Skeletal muscle cell (primary cell): ENCODE data around the gene ZP1.
"Not testable (repeated sequence)": the region's sequence is repeated elsewhere in the genome, so short reads cannot be mapped to it uniquely, and the experiment has no call there.

Experiments used
- DNase-seq: peaks from one replicate; pipeline ENCODE4 v3.0.0-alpha.2; 2010; ENCODE audit warnings: low read depth
- H3K4me3 ChIP-seq: 2 replicates; pipeline ENCODE4 v1.5.1; 2011; ENCODE audit warnings: low read depth, mild to moderate bottlenecking, control low read depth, low read length, moderate library complexity

ZP1 gene

DNA sequence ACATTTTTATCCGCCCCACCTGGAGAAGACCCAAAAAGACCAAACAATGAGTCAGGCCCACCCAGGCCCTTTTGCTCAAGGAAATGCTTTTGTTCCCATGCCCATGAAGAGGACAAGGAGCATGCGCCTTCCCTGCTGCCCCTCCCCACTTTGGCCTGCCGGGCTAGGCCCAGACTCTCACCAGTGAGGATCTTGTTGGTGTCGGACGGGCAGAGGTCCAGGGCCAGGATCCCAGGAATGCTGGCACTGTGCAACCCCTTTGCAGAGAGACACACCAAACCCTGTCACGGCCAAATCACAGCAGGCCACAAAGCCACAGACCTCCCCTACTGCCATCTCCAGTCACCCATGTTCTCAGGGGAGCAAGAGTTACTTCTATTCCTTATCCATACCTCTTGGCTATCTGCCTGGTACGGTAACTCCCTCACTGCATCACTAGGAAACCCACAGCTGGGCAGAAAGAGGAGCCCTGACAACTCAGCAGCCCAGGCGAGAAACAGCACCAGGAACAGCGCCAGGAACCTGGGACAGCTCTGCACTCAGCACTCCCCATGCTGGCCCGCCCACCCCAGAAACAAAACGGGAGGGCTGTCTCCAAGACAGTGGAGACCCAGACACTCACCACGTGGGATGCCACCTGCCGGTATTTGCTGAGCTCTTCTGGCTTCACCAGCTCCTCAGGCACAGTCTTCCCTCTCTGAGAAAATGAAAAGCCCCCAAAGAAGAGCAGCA lies 33.5 kb downstream of the ZP1 start:
- H3K4me3 ChIP-seq, result no peak overlapping the region
- no peak for DNase-seq

DNA sequence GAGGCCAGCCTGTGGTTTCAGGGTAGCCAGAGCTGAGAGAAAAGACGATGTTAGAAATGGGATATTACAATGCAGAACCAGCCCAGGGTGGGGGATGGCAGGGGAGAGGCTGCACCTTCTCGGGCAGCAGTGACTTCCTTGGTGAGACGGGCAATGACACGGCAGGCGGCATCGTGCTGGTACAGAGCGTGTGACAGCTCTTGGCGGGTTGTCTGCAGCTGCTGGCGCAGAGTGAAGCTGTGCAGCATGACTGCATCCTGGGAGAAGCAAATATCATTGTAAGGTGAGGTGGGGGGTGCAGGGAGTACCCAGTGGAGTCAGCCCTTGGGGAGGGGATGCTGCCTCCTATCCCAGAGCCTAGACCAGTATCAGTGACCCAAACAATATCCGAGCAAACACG lies 35.3 kb downstream of the ZP1 start:
- DNase-seq, result no peak
- no peak overlapping the region for H3K4me3 ChIP-seq

DNA sequence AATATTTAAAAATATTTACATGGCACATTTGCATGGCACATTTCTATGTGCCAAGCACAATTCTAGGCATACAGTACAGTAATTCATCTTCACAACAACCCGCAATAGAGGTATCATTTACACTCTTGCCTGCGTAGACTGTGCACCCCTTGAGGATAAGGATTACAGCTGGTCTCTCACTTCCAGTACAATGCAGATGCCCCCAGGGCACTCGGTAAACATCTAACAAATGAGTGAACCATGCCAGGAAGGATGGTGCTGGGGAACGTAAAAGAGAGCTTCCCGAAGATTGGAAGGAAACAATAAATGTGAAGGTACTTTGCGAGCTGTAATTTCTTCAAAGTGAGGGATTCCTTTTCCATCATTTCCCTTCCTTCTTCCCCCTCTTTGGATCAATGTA lies 37.7 kb downstream of the ZP1 start:
- H3K4me3 ChIP-seq, result peak overlapping the region; percentile 92
- no peak for DNase-seq

DNA sequence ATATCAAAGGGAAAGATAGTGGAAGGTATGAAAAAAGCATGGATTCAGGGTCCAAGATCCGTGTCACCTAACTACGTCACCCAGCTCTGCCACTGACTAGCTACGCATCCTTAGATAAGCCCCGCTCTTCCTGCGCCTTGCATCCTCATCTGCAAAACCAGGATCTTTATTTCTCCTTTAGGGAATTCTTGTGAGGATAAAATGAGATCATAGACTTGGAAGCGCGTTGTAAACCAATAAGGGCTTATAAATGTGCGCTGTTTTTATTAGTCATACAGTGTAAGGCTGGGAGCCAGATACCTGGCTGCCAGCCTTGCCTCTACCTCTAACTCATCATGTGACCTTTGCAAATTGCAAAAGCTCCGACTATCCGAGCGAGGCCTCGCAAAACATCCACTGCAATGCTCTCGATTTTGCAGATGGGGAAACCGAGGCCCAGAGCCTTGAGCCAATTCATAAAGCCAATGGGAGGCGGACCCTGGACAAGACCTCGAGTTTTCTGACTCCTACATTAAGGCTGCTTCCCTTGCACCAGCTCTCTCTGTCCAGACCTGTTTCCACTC lies 38.3 kb downstream of the ZP1 start:
- DNase-seq, result peak; percentile 14
- peak overlapping the region; percentile 92 for H3K4me3 ChIP-seq

DNA sequence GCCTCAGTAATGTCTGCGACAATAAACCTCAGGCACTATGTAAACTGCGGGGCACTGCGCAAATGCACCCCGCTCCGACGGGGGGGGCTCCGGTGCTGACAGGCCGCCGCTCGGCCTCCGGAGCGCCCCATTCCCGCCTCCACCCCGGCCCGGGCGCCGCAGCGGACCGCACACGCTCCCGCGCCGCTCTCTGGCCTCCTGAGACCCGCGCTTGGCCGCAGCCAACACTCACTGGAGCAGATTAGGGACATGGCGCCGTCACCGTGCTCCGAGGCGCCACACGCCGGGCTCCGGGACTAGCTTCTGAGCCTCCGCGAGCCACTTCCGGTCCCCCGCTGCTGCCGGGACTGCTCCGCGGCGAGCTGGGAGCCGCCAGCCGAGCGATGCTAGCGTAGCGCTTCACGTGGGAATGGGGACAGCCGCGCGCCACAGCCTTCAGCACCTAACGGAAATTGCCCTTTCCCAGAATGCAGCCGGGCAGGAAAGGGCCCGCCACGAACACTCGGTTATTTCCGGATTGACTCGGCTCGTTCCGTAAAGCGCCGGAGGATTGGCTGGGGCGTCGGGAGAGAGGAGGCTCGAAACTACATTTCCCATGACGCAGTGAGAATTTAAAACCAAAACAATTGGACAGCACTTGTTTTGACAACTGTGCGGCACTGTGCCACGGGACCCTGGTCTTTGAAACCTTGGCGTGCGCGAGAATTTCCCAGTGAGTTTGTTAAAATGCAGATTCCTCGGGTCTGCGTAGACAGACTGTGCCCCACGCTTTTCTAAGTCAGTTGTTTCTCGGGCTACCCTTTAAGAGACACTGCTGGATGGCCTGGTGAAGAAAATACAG lies 39.0 kb downstream of the ZP1 start, which contains the start of gene PRPF19:
PRPF19 (minus strand) TSS at position 454 of the 841 bp plus-strand sequence; CDS start at position 251, 203 bp downstream.
- peak within 1 kb of the TSS; percentile 92 for H3K4me3 ChIP-seq
- peak; percentile 73 for DNase-seq

DNA sequence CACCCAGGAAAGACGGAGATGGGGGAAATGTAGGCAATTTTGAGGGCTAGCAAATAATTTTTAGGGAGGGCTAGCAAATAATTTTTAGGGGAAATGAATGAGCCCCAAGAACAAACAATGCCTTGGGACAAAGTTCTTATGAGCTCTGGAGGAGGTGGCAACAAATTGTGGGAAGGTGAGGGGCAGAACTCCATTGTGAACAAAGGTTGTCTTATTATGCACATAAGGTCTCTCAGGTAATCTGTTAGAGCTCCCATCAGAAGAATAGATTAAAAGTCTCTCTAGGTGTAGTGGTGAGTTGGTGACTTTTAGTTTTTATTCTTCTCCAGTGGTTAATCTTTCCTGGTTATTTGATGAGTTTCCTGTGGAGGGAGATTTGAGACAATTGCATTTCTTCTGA lies 41.5 kb downstream of the ZP1 start:
- H3K4me3 ChIP-seq, result no peak overlapping the region
- DNase-seq, result no peak

DNA sequence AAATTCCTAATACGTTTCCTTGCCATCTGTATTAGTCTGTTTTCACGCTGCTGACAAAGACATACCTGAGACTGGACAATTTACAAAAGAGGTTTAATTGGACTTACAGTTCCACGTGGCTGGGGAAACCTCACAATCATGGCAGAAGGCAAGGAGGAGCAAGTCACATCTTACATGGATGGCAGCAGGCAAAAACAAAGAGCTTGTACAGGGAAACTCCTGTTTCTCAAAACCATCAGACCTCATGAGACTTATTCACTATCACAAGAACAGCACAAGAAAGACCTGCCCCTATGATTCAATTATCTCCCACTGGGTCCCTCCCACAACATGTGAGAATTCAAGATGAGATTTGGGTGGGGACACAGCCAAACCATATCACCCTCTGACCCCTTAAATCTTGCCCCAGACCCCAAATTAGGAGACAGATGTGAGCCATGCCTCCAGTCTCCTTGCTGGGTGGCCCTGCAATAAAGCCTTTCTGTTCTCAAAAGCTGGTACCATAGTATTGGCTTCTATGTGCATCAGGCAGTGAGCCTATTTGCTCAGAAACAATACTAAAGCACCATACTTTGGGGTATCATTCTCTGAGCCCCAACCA lies 42.4 kb downstream of the ZP1 start:
- DNase-seq, H3K4me3 ChIP-seq: not testable (repeated sequence)

DNA sequence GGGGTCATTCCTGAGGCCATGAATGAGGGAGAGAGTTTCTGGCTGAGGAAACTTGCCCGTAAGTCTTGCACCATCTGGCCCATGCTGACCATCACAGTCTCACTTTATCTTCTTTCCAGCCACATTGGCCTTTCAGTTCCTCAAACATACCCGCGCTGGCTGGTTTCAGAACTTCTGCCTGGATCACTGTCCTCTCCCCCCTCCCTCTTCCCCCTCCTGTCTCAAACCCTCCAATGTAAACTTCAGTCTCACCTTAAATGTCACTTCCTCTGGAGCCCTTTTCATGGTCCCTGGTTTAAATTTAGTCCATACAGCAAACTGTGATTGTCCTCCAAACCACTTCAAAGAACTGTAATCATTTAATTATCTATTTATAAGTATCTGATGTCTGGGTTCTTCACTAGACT lies 42.9 kb downstream of the ZP1 start:
- no peak overlapping the region for H3K4me3 ChIP-seq
- DNase-seq, result no peak

DNA sequence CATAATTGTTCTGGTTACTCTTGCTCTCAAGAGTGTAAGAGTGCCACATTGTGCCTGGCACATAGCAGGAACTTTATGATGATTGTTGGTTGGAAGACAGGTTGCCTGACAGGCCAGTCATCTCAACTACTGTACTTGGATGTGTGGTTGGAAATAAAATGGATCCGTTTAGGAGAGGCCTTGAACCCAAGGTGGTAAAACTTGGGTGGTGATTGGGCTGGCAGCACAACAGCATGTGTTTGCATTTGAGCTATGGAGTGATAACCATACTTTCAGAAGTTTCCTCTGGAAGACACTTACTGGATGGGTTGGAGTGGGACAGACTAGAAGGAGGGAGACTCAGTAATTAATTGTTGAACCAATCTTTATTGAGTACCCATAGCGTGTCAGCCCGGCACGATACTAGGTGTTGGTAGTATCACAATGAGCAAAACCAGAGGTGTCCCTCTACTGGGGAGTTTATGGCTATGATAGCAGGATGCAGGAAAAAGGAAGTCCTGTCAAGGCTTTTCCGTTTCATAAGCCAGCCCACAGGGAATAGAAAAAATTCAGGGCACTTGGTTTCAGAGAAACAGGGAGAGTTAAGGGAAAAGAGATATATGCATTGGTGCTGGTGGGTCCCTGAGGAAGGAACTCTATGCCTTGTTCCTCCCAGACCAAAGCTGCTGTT lies 43.5 kb downstream of the ZP1 start:
- no peak for DNase-seq
- no peak overlapping the region for H3K4me3 ChIP-seq

DNA sequence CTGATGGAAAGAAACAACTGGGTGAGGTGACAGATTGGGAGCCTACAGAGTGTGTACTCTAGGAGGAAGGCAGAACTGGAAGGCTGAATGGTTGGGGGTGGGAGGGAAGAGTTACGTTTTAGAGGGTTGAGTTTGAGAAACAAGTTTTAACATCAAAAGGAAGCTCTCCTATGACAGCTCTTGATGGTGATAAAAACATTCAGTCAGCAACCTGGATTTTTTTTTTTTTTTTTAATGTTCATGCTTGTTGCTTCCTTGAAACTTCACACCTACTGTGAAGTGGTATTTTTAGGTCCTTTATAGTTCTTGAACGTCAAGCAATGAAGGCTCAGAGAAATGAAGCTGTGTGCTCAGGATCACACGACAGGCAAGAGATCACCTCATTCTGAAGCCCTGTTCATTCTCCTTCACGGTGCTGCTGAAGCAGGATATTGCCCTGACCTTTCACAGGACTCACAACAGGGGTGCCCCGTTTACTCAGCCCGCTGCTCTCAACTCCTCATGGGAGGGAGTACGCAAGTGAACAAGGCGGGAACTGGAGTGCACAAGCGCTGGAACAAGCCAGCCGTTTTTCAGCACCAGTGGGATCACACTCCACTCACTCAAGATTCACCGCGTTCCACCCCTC lies 45.0 kb downstream of the ZP1 start:
- no peak for DNase-seq
- no peak overlapping the region for H3K4me3 ChIP-seq

DNA sequence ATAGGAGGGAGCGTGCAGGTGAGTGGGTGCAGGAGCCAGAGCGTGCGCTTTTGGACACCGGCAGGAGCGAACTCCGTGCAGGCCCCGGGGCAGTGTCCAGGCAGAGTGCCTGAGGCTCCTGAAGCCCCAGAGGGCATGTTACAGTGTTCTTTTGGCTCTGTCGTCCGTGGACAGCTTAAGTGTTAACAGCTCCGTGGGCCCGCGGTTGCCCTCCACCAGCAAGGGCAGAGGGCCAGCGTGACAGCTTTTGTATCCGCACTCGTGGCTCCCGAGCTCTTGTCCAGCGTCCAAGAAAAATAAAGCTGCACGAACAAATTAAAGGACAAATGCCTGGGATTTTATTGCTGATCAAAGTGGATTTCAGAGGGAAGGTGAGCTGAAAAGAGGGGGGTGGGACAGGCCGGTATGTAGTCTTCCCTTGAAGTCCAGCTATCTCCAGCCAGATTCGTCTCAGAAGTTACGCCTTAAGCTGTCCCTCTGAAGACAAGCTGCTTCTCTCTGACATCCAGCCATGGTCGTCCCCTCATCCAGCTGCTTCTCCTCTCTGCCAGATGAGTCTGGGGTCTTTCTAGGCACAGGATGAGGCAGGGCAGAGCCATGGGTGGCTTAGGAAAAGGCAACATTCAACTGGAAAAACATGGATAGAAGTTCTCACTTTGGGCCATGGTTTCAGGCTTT lies 45.6 kb downstream of the ZP1 start:
- no peak for DNase-seq
- H3K4me3 ChIP-seq, result no peak overlapping the region

DNA sequence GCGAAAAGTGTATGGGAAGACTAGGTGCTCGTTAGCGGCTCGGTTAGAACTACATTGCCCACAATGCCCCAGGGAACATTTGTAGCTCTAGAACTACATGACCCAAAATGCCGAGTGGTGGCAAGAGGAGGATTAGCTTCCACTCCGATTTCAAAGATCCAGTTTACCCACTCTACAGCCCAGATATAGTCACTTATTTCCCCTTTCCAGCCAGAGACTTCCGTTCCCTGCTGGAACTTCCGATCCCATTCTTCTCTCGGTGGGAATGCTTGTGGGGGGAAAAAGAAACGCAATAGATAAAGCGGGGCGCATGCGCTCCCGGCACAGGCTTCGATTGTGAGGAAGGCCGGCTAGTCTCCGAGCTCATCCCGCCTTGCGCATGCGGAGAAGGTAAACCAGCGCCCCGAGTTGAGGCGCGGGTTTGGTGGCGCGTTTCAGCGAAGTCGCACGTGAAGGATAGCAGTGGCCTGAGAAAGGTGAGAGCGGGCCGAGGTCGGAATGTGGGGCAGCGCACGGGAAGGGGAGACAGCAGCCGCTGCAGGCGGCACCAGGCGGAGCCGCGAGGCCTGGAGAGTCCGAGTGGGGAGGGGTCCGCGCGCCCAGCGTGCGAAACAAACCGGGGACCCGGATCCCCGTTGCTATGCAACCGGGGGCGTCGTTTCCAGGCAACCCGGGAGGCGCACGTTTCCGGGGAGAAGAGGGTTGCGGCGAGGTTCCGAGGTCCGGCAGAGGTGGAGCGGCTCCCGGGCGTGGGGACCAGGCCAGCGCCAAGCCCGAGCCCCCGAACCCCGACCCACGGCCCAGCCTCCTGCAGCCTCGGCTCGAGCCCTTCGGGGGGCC lies 46.7 kb downstream of the ZP1 start, which contains the start of gene TMEM109:
TMEM109 (plus strand) TSS at position 366 of the 840 bp plus-strand sequence. CDS start 5,536 bp downstream, outside the sequence.
- DNase-seq, result peak; percentile 64
- H3K4me3 ChIP-seq, result peak within 1 kb of the TSS; percentile 92

DNA sequence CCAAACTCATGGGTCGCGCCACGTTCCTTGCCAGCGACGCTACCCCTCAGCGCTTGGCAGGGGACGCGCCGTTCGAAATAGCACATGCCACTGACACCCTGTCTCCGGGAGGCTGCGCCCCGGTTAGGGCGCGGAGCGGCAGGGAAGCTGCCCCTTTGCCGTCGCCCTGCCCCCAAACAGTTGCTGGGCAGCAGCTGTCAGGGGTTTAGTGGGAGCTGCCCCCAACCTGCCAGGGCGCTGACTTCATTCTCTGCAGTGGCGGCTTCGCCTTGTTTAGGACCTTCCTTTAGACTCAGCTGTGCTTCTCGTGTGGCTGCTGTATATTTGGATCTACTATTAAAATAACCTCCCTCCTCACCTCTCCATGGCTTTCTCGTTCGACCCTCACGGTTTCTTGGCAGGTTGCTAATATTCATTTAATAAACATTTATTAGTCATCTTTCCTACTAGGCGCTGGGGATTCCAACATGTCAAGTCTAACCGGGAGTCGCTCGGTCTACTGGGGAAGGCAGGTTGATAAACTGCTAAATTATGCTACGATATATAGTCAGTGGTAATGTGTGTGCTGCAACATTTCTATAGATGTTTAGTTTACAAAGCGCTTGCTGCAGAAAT lies 47.4 kb downstream of the ZP1 start:
- H3K4me3 ChIP-seq, result peak overlapping the region; percentile 92
- peak; percentile 11 for DNase-seq

DNA sequence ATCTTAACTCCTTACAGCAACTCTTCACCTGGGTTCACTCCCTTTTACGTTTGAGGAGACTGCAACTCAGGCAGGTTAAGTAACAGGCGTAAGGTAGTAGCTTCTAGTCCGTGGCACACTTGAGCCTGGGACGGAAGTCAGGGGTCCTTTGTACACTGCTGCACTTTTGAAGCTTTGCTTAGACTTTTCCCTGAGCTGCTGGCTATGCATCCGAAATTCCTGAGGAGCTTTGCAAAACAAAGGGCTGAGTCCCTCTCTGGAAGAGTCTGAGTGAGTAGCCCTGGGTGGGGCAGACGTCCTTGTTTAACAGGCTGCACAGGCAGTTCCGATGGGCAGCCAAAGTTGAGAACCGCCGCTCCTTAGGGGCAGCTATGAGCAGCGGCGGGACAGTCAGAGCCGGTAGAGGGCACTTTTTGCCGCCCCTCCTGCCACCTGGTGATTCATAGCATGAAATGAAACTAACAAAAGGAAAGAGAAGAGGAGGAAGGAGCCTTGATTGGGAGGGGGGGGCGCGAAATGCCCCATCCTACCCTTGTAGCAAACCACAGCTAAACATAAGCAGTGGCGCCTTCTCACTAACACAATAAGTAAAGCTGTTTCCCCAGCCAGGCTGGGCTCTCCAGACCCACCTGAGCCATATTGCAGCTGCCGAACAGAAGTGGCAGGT lies 48.0 kb downstream of the ZP1 start:
- peak; percentile 6 for DNase-seq
- H3K4me3 ChIP-seq, result peak overlapping the region; percentile 92

DNA sequence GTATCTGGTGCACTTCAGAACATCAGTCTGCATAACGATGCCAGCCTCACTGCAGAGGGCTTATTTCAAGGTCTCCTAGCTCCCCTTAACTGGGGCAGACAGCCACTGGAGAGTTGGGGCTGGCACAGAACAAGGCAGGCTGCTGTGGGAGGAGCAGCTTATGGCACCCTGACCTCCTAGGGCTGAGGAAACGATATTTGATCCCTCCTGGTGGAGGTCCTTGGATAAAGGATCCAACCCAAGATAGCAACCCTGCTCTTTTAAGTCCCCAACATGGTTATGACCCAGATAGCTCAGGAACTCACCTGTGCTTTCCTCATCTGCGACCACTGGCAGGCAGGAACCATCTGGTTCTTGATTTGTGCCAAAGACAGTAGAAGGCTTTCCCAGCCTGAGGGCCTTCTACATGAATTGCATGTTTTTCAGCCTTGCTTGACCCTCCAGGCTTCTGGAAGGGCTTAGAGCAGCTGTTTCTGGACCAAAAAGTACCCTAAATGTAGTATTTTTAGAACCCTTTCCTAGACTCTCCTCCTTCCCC lies 49.4 kb downstream of the ZP1 start:
- no peak for DNase-seq
- no peak overlapping the region for H3K4me3 ChIP-seq

DNA sequence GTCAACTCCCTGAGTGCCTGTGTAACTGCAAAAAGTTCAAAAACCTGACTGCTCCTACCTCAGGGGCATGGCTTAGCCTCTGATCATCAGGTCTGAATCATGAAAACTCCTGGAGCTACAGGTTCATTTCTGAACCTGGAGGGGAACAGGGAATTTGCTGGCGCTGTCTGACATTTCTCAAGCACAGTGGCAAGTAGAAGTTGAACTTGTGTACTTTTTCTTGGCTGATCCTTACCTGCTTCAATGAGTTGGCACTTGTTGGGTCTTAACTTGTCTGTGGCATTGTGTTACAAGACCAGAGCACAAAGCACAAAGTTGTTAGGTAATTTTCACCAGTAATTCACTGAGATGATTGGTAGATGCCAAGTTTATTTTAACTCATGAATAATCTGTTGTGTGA lies 49.9 kb downstream of the ZP1 start:
- DNase-seq, result no peak
- H3K4me3 ChIP-seq, result no peak overlapping the region
